ENCODE measurements around the gene SLC28A1.

DNA sequence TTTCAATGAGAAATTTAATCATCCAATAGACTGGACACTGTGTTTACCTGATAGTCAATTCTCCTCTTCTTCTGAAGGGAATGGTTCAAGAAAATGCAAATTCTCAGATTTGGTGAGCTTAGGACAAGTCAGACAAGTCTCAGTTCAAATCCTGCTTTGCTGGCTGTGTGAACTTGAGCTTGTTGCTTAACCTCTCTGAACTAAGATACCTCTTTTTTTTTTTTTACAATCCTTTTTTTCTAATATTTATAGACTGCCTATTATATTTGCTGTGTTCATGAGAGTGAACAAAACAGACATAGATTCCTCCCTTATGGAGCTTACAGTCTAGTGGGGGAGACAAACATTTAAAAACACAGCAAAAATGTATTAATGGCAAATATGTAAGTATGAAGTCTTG lies 8.2 kb upstream of the SLC28A1 start:
- TF ChIP-seq, protein P1, sequence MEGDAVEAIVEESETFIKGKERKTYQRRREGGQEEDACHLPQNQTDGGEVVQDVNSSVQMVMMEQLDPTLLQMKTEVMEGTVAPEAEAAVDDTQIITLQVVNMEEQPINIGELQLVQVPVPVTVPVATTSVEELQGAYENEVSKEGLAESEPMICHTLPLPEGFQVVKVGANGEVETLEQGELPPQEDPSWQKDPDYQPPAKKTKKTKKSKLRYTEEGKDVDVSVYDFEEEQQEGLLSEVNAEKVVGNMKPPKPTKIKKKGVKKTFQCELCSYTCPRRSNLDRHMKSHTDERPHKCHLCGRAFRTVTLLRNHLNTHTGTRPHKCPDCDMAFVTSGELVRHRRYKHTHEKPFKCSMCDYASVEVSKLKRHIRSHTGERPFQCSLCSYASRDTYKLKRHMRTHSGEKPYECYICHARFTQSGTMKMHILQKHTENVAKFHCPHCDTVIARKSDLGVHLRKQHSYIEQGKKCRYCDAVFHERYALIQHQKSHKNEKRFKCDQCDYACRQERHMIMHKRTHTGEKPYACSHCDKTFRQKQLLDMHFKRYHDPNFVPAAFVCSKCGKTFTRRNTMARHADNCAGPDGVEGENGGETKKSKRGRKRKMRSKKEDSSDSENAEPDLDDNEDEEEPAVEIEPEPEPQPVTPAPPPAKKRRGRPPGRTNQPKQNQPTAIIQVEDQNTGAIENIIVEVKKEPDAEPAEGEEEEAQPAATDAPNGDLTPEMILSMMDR (IDR thresholded peaks at IDR 0.05): no peak
- TF ChIP-seq EZH2 (IDR thresholded peaks at IDR 0.05; ENCODE audit: borderline replicate concordance, insufficient read depth, low read depth, low read length, poor library complexity, severe bottlenecking): no peak

Data from B cell (primary cell).